ENCODE measurements around the gene PROCA1. TPM values are rescaled to one million over a fixed set of nuclear protein-coding genes. Genes with fewer than 3 reads are reported as not detected.

PROCA1 gene
- total RNA-seq, 2 donors from 2014 or later: 1.0 to 2.5 TPM

DNA sequence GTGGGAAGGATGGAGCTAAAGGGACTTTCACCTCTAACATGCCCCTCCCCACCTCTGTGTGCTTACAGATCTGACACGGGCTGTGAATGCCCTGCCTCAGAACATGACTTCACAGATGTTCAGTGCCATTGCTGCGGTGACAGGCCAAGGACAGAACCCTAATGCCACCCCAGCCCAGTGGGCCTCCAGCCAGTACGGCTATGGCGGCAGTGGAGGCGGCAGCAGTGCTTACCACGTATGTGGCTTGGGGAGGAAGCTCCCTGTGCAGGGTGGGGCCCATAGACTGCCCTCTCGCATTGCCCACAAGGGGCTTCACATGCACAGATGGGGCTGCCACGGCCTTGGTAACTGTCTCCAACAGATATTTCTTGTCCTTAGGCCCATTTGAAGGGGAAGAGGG lies 11.4 kb downstream of the PROCA1 start:
- no peaks in the 10 kb centered on the region for H3K27me3 ChIP-seq
- TF ChIP-seq, protein P1, sequence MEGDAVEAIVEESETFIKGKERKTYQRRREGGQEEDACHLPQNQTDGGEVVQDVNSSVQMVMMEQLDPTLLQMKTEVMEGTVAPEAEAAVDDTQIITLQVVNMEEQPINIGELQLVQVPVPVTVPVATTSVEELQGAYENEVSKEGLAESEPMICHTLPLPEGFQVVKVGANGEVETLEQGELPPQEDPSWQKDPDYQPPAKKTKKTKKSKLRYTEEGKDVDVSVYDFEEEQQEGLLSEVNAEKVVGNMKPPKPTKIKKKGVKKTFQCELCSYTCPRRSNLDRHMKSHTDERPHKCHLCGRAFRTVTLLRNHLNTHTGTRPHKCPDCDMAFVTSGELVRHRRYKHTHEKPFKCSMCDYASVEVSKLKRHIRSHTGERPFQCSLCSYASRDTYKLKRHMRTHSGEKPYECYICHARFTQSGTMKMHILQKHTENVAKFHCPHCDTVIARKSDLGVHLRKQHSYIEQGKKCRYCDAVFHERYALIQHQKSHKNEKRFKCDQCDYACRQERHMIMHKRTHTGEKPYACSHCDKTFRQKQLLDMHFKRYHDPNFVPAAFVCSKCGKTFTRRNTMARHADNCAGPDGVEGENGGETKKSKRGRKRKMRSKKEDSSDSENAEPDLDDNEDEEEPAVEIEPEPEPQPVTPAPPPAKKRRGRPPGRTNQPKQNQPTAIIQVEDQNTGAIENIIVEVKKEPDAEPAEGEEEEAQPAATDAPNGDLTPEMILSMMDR (IDR thresholded peaks at IDR 0.05): no peak
- no peak overlapping the region for H3K4me3 ChIP-seq
- H3K36me3 ChIP-seq: peaks cover 42% of the 10 kb centered on the region
- no peaks in the 10 kb centered on the region for H3K9me3 ChIP-seq
- H3K27ac ChIP-seq: no peak overlapping the region
- H3K9ac ChIP-seq (ENCODE audit: low read depth in 2 of 2, low read length in 2 of 2): no peak overlapping the region
- no peaks in the 10 kb centered on the region for H3K4me1 ChIP-seq
- intact Hi-C loops (cut with DNase I): no loop called here
- no peak for DNase-seq

DNA sequence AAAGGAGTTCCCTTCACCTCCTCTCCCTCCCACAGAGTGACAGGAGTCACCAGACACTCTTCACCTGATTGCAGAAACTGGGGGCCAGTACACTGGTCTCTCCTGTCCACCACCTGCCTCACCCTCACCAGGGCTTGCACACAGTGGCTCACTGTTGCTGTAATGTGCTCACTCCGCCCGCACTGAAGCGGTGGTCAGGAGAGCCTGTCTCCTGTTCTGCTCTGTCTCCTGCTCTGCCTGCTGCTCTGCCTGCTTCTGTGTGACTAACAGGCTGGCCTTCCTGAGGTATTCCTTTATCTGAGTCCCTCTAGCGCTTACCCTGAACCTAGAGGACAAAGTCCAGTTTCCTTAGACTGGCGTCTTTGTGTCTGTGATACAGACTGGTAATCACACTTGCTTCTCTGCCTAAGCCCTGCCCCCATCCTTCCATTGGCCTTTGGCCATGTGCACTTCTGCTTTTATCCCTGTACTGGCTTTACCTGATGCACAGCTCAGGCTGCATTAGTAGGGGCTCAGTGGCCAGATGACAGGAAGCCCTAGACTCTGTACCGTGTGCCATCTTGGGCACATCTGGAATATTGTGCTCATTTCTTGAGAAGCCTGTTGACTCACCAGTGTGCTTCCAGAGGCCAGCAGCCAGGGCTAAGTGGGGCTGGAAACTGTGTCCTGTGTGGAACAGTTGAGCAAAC lies 13.3 kb downstream of the PROCA1 start:
- H3K27ac ChIP-seq: peak overlapping the region; percentile 59
- peaks cover 42% of the 10 kb centered on the region for H3K36me3 ChIP-seq
- H3K4me1 ChIP-seq: no peaks in the 10 kb centered on the region
- peak overlapping the region; percentile 36 to 53 for H3K9ac ChIP-seq (ENCODE audit: low read depth in 2 of 2, low read length in 2 of 2)
- H3K9me3 ChIP-seq: no peaks in the 10 kb centered on the region
- DNase-seq: peak; percentile 91
- no peak overlapping the region for H3K4me3 ChIP-seq
- TF ChIP-seq, protein P1 (IDR thresholded peaks at IDR 0.05): no peak
- no peaks in the 10 kb centered on the region for H3K27me3 ChIP-seq
- intact Hi-C loops (cut with DNase I): no loop called here

DNA sequence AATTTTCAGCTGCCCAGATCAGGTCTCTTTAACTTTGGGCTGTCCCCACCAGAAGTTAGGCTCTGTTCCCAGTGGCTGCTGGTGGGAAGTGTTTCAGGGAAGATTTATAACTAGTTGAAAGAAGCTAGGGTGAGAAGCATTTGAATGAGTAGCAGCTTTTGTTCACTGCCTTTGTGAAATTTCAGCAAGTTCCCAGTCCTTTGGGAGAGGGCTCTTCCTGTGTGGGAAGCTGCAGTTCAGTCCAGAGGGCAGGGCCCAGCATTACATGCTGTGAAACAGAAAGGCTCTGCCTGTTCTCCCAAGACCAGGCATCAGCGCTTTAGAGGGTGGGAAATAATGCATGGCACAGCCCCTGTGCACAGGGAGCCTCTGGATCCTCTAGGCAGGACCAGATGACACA lies 17.8 kb downstream of the PROCA1 start:
- Histone ChIP-seq H3K9me3 (no peaks in the 10 kb centered on the region), H3K27me3 (no peaks in the 10 kb centered on the region), H3K4me3 (no peak overlapping the region), H3K27ac (no peak overlapping the region), H3K9ac (ENCODE audit: low read depth in 2 of 2, low read length in 2 of 2) (no peak overlapping the region), H3K36me3 (peaks cover 28% of the 10 kb centered on the region), H3K4me1 (no peaks in the 10 kb centered on the region)
- TF ChIP-seq, protein P1 (IDR thresholded peaks at IDR 0.05): no peak
- no peak for DNase-seq
- intact Hi-C loops (cut with DNase I): no loop called here

DNA sequence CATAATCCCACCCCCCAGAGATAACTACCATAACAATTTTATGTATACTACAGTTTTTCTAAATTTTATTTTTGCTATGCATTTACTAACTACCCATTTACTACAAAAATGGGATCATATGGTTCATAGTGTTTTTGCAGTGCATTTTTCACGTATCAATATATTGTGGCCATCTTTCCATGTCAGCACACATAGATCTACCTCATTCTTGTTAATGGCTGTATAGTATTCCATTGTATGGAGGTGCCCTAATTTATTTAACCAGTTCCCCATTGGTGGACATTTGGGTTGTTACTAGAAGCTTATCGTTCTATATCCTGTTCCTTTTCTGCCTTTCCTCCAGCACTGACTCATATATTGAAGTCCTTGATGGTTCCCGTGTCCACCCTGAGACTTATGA lies 22.7 kb downstream of the PROCA1 start:
- Histone ChIP-seq H3K9ac (ENCODE audit: low read depth in 2 of 2, low read length in 2 of 2) (no peak overlapping the region), H3K27ac (no peak overlapping the region), H3K9me3 (no peaks in the 10 kb centered on the region), H3K36me3 (peaks cover 28% of the 10 kb centered on the region), H3K4me3 (no peak overlapping the region), H3K27me3 (no peaks in the 10 kb centered on the region), H3K4me1 (no peaks in the 10 kb centered on the region)
- no peak for DNase-seq
- TF ChIP-seq, protein P1 (IDR thresholded peaks at IDR 0.05): no peak
- intact Hi-C loops (cut with DNase I): loop anchor here (10.0 kb wide), 1 partner anchor 66 kb away; no protein-coding TSS in a partner anchor

DNA sequence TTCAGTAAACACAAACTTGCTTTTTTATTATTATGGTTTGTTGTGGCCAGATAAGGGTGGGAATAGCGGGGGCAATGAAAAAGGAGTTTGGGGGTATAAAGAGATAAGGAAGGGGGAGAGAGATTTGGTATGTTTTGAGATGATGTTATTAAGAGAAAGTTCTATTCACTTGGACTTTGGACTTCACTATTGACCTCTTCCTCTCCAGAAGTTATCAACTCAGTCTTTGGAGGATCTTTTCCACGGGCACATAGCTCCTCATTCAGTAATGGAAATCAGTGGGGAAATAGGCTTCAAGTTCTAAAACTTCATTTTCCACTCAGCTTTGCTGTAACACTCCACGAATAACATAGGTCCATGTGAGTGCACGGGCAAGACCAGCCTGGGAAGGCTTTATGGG lies 23.2 kb downstream of the PROCA1 start:
- Histone ChIP-seq H3K4me1 (no peaks in the 10 kb centered on the region), H3K36me3 (peaks cover 34% of the 10 kb centered on the region), H3K27me3 (no peaks in the 10 kb centered on the region), H3K27ac (no peak overlapping the region), H3K9ac (ENCODE audit: low read depth in 2 of 2, low read length in 2 of 2) (no peak overlapping the region), H3K9me3 (no peaks in the 10 kb centered on the region), H3K4me3 (no peak overlapping the region)
- DNase-seq: no peak
- intact Hi-C loops (cut with DNase I): loop anchor here (10.0 kb wide), 1 partner anchor 66 kb away; no protein-coding TSS in a partner anchor
- TF ChIP-seq, protein P1 (IDR thresholded peaks at IDR 0.05): no peak
